SH-SY5Y (cell line): ENCODE data around the gene KLHL17.

Experiments used
- GATA2 ChIP-seq: IDR thresholded peaks from 2 replicates; pipeline ENCODE4 v1.6.1; 2011; ENCODE audit warnings: mild to moderate bottlenecking, low read depth, low read length
- GATA3 ChIP-seq: IDR thresholded peaks from 2 replicates; pipeline ENCODE4 v1.6.1; 2011; ENCODE audit warnings: low read depth, mild to moderate bottlenecking, low read length, moderate library complexity

- no peak for TF ChIP-seq GATA3
- no peak for TF ChIP-seq GATA2
Observed at GRCh38 chr1:947958-948357, 12.4 kb upstream of the KLHL17 start.
